Measurements from ENCODE around the gene ARHGEF28.

DNA sequence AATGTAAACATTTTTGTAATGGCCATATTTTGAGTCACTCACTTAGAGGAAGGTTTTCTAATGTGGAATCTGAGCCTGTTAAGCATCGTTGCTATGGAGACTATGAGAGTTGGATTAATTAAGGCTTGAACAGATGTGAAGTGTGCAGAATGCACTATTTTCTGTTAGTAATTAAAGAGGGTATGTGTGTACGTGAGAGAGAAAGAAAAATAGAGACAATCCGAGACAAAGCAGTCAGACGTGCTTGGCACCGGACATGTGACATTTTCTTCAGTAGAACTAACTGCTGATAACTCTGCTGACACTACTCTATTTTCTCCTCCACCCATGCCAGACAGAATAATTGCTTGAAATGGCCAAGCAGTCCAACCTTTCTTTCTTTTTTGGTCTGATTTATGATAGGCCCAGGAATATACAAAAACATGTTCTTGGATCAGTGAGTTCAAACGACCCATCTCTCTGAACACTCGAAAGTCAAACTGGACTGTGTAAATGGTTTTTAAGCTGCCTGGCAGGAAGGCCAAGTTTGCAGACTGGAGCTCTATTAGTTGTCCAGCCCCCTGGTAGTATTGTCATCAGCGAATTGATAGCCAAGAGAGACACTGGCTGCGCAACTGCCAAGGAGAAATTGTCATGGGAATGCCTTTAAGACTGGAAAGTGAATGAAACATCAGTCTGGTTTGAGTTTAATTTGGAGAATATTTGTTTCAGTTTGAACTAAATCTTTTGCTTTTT lies 322.1 kb downstream of the ARHGEF28 start:
- TF ChIP-seq, protein P1, sequence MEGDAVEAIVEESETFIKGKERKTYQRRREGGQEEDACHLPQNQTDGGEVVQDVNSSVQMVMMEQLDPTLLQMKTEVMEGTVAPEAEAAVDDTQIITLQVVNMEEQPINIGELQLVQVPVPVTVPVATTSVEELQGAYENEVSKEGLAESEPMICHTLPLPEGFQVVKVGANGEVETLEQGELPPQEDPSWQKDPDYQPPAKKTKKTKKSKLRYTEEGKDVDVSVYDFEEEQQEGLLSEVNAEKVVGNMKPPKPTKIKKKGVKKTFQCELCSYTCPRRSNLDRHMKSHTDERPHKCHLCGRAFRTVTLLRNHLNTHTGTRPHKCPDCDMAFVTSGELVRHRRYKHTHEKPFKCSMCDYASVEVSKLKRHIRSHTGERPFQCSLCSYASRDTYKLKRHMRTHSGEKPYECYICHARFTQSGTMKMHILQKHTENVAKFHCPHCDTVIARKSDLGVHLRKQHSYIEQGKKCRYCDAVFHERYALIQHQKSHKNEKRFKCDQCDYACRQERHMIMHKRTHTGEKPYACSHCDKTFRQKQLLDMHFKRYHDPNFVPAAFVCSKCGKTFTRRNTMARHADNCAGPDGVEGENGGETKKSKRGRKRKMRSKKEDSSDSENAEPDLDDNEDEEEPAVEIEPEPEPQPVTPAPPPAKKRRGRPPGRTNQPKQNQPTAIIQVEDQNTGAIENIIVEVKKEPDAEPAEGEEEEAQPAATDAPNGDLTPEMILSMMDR (IDR thresholded peaks at IDR 0.05), result no peak
- TF ChIP-seq POLR2AphosphoS5 (IDR thresholded peaks at IDR 0.05) (no peak), EP300 (IDR thresholded peaks at IDR 0.05) (no peak)
